Activated naive CD4-positive, alpha-beta T cell treated with anti-CD3 and anti-CD28 coated beads, Interleukin-2, amount 10 ng/mL, durations not matched to agents 7 days and 5 days (primary cell): ENCODE data around the gene CD300C.
"Not testable (repeated sequence)": the region's sequence is repeated elsewhere in the genome, so short reads cannot be mapped to it uniquely, and the experiment has no call there.

Experiments
- CTCF ChIA-PET: fragments of 350-600 bp; sonication (Branson Sonifier 250); formaldehyde crosslinking; loops from one replicate; lab custom pipeline; 2021; ENCODE audit warnings: antibody characterized with exemption; lab: Charles Lee
- DNase-seq: peaks from one replicate; pipeline ENCODE4 v3.0.0-alpha.2; 2020
- H3K27ac Mint-ChIP-seq: one replicate; pipeline ENCODE4 v1.8.0; 2021; ENCODE audit warnings: mild to moderate bottlenecking, moderate library complexity, mixed read lengths
- H3K27me3 Mint-ChIP-seq: one replicate; pipeline ENCODE4 v1.8.0; 2021; ENCODE audit warnings: mild to moderate bottlenecking, mixed read lengths
- H3K36me3 Mint-ChIP-seq: one replicate; pipeline ENCODE4 v1.8.0; 2021; ENCODE audit warnings: mixed read lengths
- H3K4me1 Mint-ChIP-seq: one replicate; pipeline ENCODE4 v1.8.0; 2021; ENCODE audit warnings: mixed read lengths
- H3K4me3 Mint-ChIP-seq: one replicate; pipeline ENCODE4 v1.8.0; 2021; ENCODE audit warnings: mild to moderate bottlenecking, moderate library complexity, mixed read lengths
- H3K9me3 Mint-ChIP-seq: one replicate; pipeline ENCODE4 v1.8.0; 2021; ENCODE audit warnings: mixed read lengths

Gene CD300C

GRCh38 chr17:74545843-74546230, at the start of gene CD300C:
Gene CD300C (minus strand): TSS chr17:74546115. CDS start chr17:74545782, 333 bp downstream.
- CTCF ChIA-PET: interaction anchor here (0.6 to 1.3 kb wide), 3 partner anchors 13 to 150 kb away, joined by 3 to 5 read pairs (median 4); no protein-coding TSS in a partner anchor

GRCh38 chr17:74595037-74595750, 49.3 kb upstream of the CD300C start:
- CTCF ChIA-PET: interaction anchor here (0.7 kb wide), 1 partner anchor 29 kb away, joined by 3 read pairs; no protein-coding TSS in a partner anchor
- no peak for DNase-seq
- Mint-ChIP-seq H3K36me3 (no peaks in the 10 kb centered on the region), H3K27me3 (peaks cover 55% of the 10 kb centered on the region), H3K4me3 (no peak overlapping the region), H3K27ac (no peak overlapping the region), H3K9me3 (peaks cover 2% of the 10 kb centered on the region), H3K4me1 (peaks cover 32% of the 10 kb centered on the region)

More at GRCh38 chr17:74545843-74546230, at the start of gene CD300C:
- H3K4me3 Mint-ChIP-seq: no peak within 1 kb of the TSS
- H3K36me3 Mint-ChIP-seq: no peaks in the 10 kb centered on the region
- H3K9me3 Mint-ChIP-seq: no peaks in the 10 kb centered on the region
- peaks cover 29% of the 10 kb centered on the region for H3K4me1 Mint-ChIP-seq
- H3K27me3 Mint-ChIP-seq: peaks cover 29% of the 10 kb centered on the region
- peak; percentile 35 for DNase-seq
- H3K27ac Mint-ChIP-seq: no peak within 1 kb of the TSS

- Mint-ChIP-seq H3K27me3 (peaks cover 38% of the 10 kb centered on the region), H3K27ac (no peak within 1 kb of the TSS), H3K4me3 (no peak within 1 kb of the TSS), H3K36me3 (no peaks in the 10 kb centered on the region), H3K9me3 (peaks cover 2% of the 10 kb centered on the region), H3K4me1 (peaks cover 18% of the 10 kb centered on the region)
- peak; percentile 28 for DNase-seq
- CTCF ChIA-PET: interaction anchor here (0.6 to 2.6 kb wide), 3 partner anchors 10 to 212 kb away, joined by 3 to 13 read pairs (median 4); no protein-coding TSS in a partner anchor
Measured at GRCh38 chr17:74592087-74592990, 46.4 kb upstream of the CD300C start, which contains the start of gene CD300LD. Gene CD300LD (minus strand): TSS chr17:74592283. CDS start chr17:74592202, 81 bp downstream.

- Mint-ChIP-seq H3K9me3 (peaks cover 2% of the 10 kb centered on the region), H3K4me3 (no peak overlapping the region), H3K27me3 (peaks cover 32% of the 10 kb centered on the region), H3K27ac (no peak overlapping the region), H3K36me3 (no peaks in the 10 kb centered on the region), H3K4me1 (peaks cover 18% of the 10 kb centered on the region)
- CTCF ChIA-PET: interaction anchor here (0.6 to 2.6 kb wide), 3 partner anchors 11 to 211 kb away, joined by 3 to 13 read pairs (median 4); no protein-coding TSS in a partner anchor
- no peak for DNase-seq
Measured at GRCh38 chr17:74591503-74591902, 45.6 kb upstream of the CD300C start.

GRCh38 chr17:74585711-74586110, 39.8 kb upstream of the CD300C start:
- CTCF ChIA-PET: interaction anchor here (1.0 kb wide), 1 partner anchor 207 kb away, joined by 3 read pairs; no protein-coding TSS in a partner anchor
- Mint-ChIP-seq H3K27ac (no peak overlapping the region), H3K27me3 (peaks cover 18% of the 10 kb centered on the region), H3K36me3 (no peaks in the 10 kb centered on the region), H3K4me3 (no peak overlapping the region), H3K9me3 (peaks cover 11% of the 10 kb centered on the region), H3K4me1 (peaks cover 2% of the 10 kb centered on the region)
- DNase-seq: no peak

- Mint-ChIP-seq H3K4me1 (peaks cover 13% of the 10 kb centered on the region), H3K27me3 (peaks cover 18% of the 10 kb centered on the region), H3K9me3 (peaks cover 11% of the 10 kb centered on the region), H3K4me3 (no peak overlapping the region), H3K27ac (no peak overlapping the region), H3K36me3 (no peaks in the 10 kb centered on the region)
- no peak for DNase-seq
- CTCF ChIA-PET: no interaction called here
Measured at GRCh38 chr17:74584292-74585060, 38.6 kb upstream of the CD300C start.

- DNase-seq: no peak
- H3K27me3 Mint-ChIP-seq: peaks cover 18% of the 10 kb centered on the region
- H3K27ac Mint-ChIP-seq: no peak overlapping the region
- peaks cover 17% of the 10 kb centered on the region for H3K4me1 Mint-ChIP-seq
- CTCF ChIA-PET: no interaction called here
- H3K36me3 Mint-ChIP-seq: no peaks in the 10 kb centered on the region
- peaks cover 11% of the 10 kb centered on the region for H3K9me3 Mint-ChIP-seq
- no peak overlapping the region for H3K4me3 Mint-ChIP-seq
Measured at GRCh38 chr17:74582633-74583032, 36.7 kb upstream of the CD300C start.

GRCh38 chr17:74579900-74580299, 34.0 kb upstream of the CD300C start:
- no peaks in the 10 kb centered on the region for H3K36me3 Mint-ChIP-seq
- H3K27ac Mint-ChIP-seq: peak overlapping the region; percentile 55
- peaks cover 17% of the 10 kb centered on the region for H3K4me1 Mint-ChIP-seq
- H3K27me3 Mint-ChIP-seq: peaks cover 29% of the 10 kb centered on the region
- peaks cover 10% of the 10 kb centered on the region for H3K9me3 Mint-ChIP-seq
- CTCF ChIA-PET: interaction anchor here (1.6 kb wide), 1 partner anchor 14 kb away, joined by 7 read pairs; no protein-coding TSS in a partner anchor
- DNase-seq: no peak
- H3K4me3 Mint-ChIP-seq: no peak overlapping the region

GRCh38 chr17:74578979-74579378, 33.1 kb upstream of the CD300C start:
- peaks cover 2% of the 10 kb centered on the region for H3K9me3 Mint-ChIP-seq

GRCh38 chr17:74574489-74575142, 28.7 kb upstream of the CD300C start:
- Mint-ChIP-seq H3K36me3 (no peaks in the 10 kb centered on the region), H3K9me3 (no peaks in the 10 kb centered on the region), H3K27me3 (peaks cover 58% of the 10 kb centered on the region), H3K4me1 (peaks cover 4% of the 10 kb centered on the region), H3K4me3 (no peak overlapping the region), H3K27ac (no peak overlapping the region)
- CTCF ChIA-PET: interaction anchor here (1.2 kb wide), 1 partner anchor 29 kb away, joined by 5 read pairs; no protein-coding TSS in a partner anchor
- DNase-seq: no peak

More at GRCh38 chr17:74578979-74579378, 33.1 kb upstream of the CD300C start:
- no peaks in the 10 kb centered on the region for H3K36me3 Mint-ChIP-seq
- H3K27me3 Mint-ChIP-seq: peaks cover 30% of the 10 kb centered on the region
- CTCF ChIA-PET: interaction anchor here (1.6 to 3.1 kb wide), 2 partner anchors 13 kb away, joined by 7 to 10 read pairs; partner anchors contain the start of gene CD300H
- H3K4me1 Mint-ChIP-seq: peaks cover 17% of the 10 kb centered on the region
- H3K4me3 Mint-ChIP-seq: no peak overlapping the region
- DNase-seq: no peak
- no peak overlapping the region for H3K27ac Mint-ChIP-seq

GRCh38 chr17:74573635-74574034, 27.7 kb upstream of the CD300C start:
- H3K36me3 Mint-ChIP-seq, H3K9me3 Mint-ChIP-seq, H3K4me3 Mint-ChIP-seq, H3K27ac Mint-ChIP-seq, DNase-seq, CTCF ChIA-PET, H3K4me1 Mint-ChIP-seq: not testable (repeated sequence)
- H3K27me3 Mint-ChIP-seq: peaks cover 65% of the 10 kb centered on the region

- no peak for DNase-seq
- Mint-ChIP-seq H3K9me3 (peaks cover 2% of the 10 kb centered on the region), H3K36me3 (no peaks in the 10 kb centered on the region), H3K4me1 (peaks cover 3% of the 10 kb centered on the region), H3K4me3 (no peak overlapping the region), H3K27me3 (peaks cover 68% of the 10 kb centered on the region), H3K27ac (no peak overlapping the region)
- CTCF ChIA-PET: no interaction called here
Measured at GRCh38 chr17:74573169-74573568, 27.3 kb upstream of the CD300C start.
